ENCODE results near the gene PLB1. TPM values are rescaled to one million over a fixed set of nuclear protein-coding genes. Genes with fewer than 3 reads are reported as not detected.
"Not testable (repeated sequence)": the region's sequence is repeated elsewhere in the genome, so short reads cannot be mapped to it uniquely, and the experiment has no call there.

PLB1 gene
- total and polyA plus RNA-seq, 9 of the 15 experiments (the other 6 are each of a cell fraction or from before 2014, with no cell fraction given) = 0.01 to 0.09 (median 0.07) TPM; not detected in 2

DNA sequence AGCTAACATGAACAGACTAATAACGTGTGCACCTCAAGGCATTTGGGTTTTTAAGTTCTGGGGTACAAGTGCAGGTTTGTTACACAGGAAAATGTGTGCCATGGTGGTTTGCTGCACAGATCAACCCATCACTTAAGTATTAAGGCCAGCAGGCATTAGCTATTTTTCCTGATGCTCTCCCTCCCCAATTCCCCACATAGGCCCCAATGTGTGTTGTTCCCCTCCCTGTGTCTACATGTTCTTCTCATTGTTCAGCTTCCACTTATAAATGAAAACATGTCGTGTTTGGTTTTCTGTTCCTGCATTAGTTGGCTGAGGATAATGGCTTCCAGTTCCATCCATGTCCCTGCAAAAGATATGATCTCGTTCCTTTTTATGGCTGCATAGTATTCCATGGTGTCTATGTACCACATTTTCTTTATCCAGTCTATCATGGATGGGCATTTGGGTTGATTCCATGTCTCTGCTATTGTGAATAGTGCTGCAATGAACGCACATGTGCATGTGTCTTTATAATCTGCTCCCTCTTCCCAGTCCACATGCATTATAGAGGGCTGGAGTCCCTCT lies 170.0 kb downstream of the PLB1 start:
- H2AFZ ChIP-seq (ENCODE audit: low read depth, low read length); H3K27ac ChIP-seq (ENCODE audit: extremely low read depth, low read depth, low read length); H3K4me1 ChIP-seq (replicated peaks in 1 of 2; ENCODE audit: control insufficient read depth in 2 of 2, insufficient read depth in 2 of 2, low read length in 2 of 2); H3K4me2 ChIP-seq (ENCODE audit: insufficient read depth, low read length); H3K9me1 ChIP-seq (ENCODE audit: control insufficient read depth, insufficient read depth, low read length); H4K20me1 ChIP-seq (replicated peaks; ENCODE audit: control insufficient read depth, insufficient read depth, low read length); H3K79me2 ChIP-seq (ENCODE audit: control insufficient read depth, insufficient read depth, low read length); H3K36me3 ChIP-seq (ENCODE audit: control insufficient read depth, insufficient read depth, low read length); H3K9ac ChIP-seq (ENCODE audit: insufficient read depth in 1 of 2, low read depth in 2 of 2, low read length in 2 of 2); DNase-seq (ENCODE audit: extremely low read depth in 1 of 4, low spot score in 3 of 4); intact Hi-C loops (cut with micrococcal nuclease); BruUV-seq (replicated peaks); H3K4me3 ChIP-seq; FAIRE-seq; ATAC-seq; H3K9me3 ChIP-seq (replicated peaks; ENCODE audit: control insufficient read depth, insufficient read depth, low read depth, low read length); in situ Hi-C loops (cut with MboI): not testable (repeated sequence)
- H3K27me3 ChIP-seq (ENCODE audit: control insufficient read depth in 2 of 2, insufficient read depth in 2 of 2, low read length in 2 of 2) = peaks cover 10 to 35% of the 10 kb centered on the region in 2 experiments; a peak in 4 of 5 replicates
- WGBS (ENCODE audit: insufficient coverage, low coverage, missing lambda C conversion rate) = 2% methylated on average over 4 of the region's 4 CpGs
- ChIA-PET POLR2A (interaction anchor here (0.8 kb wide), 1 partner anchor 10 kb away, joined by 3 read pairs; no protein-coding TSS in a partner anchor), CTCF (ENCODE audit: low intra/inter-chr PET ratio) (interaction anchor here (0.6 kb wide), 1 partner anchor 87 kb away, joined by 4 read pairs; no protein-coding TSS in a partner anchor)
- TF ChIP-seq BCOR (IDR thresholded peaks at IDR 0.05) (0 out of 2 replicates have a peak, but pooled peaks have one; percentile 16), ZNF146 (CRISPR knock-in tag; IDR thresholded peaks at IDR 0.05; ENCODE audit: unreplicated experiment) (peak; percentile 86)

DNA sequence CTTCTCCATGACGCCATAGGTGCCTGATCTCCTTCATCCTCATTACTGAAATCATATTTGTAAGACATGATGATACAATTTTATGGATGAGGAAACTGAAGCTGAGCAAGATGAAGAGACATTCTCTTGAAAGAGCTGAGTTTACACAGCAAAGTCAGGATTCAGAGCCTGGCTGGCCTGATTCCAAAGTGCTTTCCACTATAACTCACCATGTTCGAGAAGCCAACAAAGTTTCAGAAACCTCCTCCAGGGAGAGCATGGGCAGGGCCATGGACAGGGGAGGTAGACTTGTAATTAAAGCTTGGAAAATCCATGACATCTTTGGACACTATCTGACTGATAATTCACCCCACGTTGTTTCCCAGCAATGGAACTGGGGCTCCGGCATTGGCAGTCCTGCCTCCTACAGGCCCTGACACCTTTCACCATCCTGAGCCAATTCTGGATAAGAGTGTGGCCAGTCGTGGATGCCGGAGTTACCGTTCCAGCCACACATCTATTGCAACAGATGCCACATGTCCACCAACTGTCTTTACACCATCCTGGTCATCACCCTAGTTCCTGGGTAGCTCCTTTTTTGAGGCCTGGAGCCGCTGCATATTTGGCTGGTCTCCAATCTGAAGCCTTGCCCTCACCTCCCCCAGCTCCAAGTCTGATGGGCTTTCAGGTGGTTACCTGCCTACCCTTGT lies 170.8 kb downstream of the PLB1 start:
- POLR2A ChIA-PET = interaction anchor here (0.8 kb wide), 1 partner anchor 10 kb away, joined by 3 read pairs; no protein-coding TSS in a partner anchor
- Histone ChIP-seq H4K20me1 (replicated peaks; ENCODE audit: control insufficient read depth, insufficient read depth, low read length) (0 out of 2 replicates have a peak, but pooled peaks cover 7% of the 10 kb centered on the region), H2AFZ (ENCODE audit: low read depth, low read length) (no peak overlapping the region), H3K4me1 (replicated peaks in 1 of 2; ENCODE audit: control insufficient read depth in 2 of 2, insufficient read depth in 2 of 2, low read length in 2 of 2) (peaks cover 5 to 9% of the 10 kb centered on the region in 2 experiments; a peak in 4 of 5 replicates), H3K9me3 (replicated peaks; ENCODE audit: control insufficient read depth, insufficient read depth, low read depth, low read length) (0 out of 2 replicates have a peak, but pooled peaks cover 3% of the 10 kb centered on the region), H3K4me2 (ENCODE audit: insufficient read depth, low read length) (no peak overlapping the region), H3K9me1 (ENCODE audit: control insufficient read depth, insufficient read depth, low read length) (no peaks in the 10 kb centered on the region), H3K27me3 (ENCODE audit: control insufficient read depth in 2 of 2, insufficient read depth in 2 of 2, low read length in 2 of 2) (peaks cover 10 to 35% of the 10 kb centered on the region in 2 experiments; a peak in 4 of 5 replicates), H3K79me2 (ENCODE audit: control insufficient read depth, insufficient read depth, low read length) (no peaks in the 10 kb centered on the region), H3K36me3 (ENCODE audit: control insufficient read depth, insufficient read depth, low read length) (no peaks in the 10 kb centered on the region), H3K27ac (ENCODE audit: extremely low read depth, low read depth, low read length) (no peak overlapping the region), H3K4me3 (no peak overlapping the region), H3K9ac (ENCODE audit: insufficient read depth in 1 of 2, low read depth in 2 of 2, low read length in 2 of 2) (no peak overlapping the region)
- BruUV-seq (replicated peaks) = no TSS peak
- CTCF ChIA-PET (ENCODE audit: low intra/inter-chr PET ratio) = no interaction called here
- DNase-seq (ENCODE audit: extremely low read depth in 1 of 4, low spot score in 3 of 4) (no peak), ATAC-seq (no peak), FAIRE-seq (no peak)
- in situ Hi-C loops (cut with MboI) (no loop called here), intact Hi-C loops (cut with micrococcal nuclease) (no loop called here)
- WGBS (ENCODE audit: insufficient coverage, low coverage, missing lambda C conversion rate) = 20% methylated on average over 8 of the region's 8 CpGs
- TF ChIP-seq, protein P1, sequence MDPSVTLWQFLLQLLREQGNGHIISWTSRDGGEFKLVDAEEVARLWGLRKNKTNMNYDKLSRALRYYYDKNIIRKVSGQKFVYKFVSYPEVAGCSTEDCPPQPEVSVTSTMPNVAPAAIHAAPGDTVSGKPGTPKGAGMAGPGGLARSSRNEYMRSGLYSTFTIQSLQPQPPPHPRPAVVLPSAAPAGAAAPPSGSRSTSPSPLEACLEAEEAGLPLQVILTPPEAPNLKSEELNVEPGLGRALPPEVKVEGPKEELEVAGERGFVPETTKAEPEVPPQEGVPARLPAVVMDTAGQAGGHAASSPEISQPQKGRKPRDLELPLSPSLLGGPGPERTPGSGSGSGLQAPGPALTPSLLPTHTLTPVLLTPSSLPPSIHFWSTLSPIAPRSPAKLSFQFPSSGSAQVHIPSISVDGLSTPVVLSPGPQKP (CRISPR knock-in tag; IDR thresholded peaks at IDR 0.05) = no peak
- TF ChIP-seq, protein P2, sequence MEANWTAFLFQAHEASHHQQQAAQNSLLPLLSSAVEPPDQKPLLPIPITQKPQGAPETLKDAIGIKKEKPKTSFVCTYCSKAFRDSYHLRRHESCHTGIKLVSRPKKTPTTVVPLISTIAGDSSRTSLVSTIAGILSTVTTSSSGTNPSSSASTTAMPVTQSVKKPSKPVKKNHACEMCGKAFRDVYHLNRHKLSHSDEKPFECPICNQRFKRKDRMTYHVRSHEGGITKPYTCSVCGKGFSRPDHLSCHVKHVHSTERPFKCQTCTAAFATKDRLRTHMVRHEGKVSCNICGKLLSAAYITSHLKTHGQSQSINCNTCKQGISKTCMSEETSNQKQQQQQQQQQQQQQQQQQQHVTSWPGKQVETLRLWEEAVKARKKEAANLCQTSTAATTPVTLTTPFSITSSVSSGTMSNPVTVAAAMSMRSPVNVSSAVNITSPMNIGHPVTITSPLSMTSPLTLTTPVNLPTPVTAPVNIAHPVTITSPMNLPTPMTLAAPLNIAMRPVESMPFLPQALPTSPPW (CRISPR knock-in tag; IDR thresholded peaks at IDR 0.05) = no peak
- no peak for TF ChIP-seq NUFIP1 (IDR thresholded peaks at IDR 0.05; ENCODE audit: partially characterized antibody)
- no peak for TF ChIP-seq HDGF (IDR thresholded peaks at IDR 0.05)
- no peak for TF ChIP-seq PTTG1 (tag; IDR thresholded peaks at IDR 0.05; ENCODE audit: low read depth)
- no peak for TF ChIP-seq HMGN3 (IDR thresholded peaks at IDR 0.05; ENCODE audit: borderline replicate concordance, extremely low read depth, insufficient read length, low read depth, low read length)
- TF ChIP-seq, protein P3, sequence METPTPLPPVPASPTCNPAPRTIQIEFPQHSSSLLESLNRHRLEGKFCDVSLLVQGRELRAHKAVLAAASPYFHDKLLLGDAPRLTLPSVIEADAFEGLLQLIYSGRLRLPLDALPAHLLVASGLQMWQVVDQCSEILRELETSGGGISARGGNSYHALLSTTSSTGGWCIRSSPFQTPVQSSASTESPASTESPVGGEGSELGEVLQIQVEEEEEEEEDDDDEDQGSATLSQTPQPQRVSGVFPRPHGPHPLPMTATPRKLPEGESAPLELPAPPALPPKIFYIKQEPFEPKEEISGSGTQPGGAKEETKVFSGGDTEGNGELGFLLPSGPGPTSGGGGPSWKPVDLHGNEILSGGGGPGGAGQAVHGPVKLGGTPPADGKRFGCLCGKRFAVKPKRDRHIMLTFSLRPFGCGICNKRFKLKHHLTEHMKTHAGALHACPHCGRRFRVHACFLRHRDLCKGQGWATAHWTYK (CRISPR knock-in tag; IDR thresholded peaks at IDR 0.05) = no peak
- no peak for TF ChIP-seq BCL6 (CRISPR knock-in tag; IDR thresholded peaks at IDR 0.05)

All from K562 (cell line).